ENCODE results near the gene SSRP1. TPM values are rescaled to one million over a fixed set of nuclear protein-coding genes. Genes with fewer than 3 reads are reported as not detected.
"Not testable (repeated sequence)": the region's sequence is repeated elsewhere in the genome, so short reads cannot be mapped to it uniquely, and the experiment has no call there.

SSRP1 gene
- polyA plus RNA-seq, 1 donor (not counting 4 experiments of a cell fraction or from before 2014, with no cell fraction given) = 115 TPM

DNA sequence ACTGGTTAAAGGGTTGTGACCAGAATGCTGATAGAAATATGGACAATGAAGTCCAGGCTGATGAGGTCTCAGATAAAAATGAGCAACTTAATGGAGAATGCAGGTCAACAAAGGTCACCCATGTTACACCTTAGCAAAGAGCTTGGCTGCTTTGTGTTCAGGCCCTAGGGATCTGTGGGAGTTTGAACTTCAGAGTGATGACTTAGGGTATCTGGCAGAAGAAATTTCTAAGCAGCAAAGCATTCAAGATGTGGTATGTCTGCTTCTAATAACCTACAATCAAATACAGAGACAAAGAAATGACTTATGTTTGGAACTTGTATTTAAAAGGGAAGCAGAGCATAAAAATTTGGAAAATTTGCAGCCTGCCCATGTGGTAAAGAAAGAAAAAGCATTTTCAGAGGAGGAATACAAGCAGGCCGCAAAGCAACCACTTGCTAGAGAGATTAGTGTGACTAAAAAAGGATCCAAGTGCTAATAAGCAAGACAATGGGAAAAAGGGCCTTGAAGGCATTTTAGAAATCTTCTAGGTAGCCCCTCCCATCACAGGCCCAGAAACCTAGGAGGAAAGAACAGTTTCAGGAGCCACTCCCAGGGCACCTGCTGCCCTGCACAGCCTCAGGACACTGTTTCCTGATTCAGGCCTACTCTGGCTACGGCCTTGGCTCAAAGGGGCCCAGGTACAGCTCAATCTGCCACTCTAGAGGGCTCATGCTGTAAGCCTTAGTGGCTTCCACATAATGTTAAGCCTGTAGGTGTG is 52.3 kb downstream of the SSRP1 start:
- TF ChIP-seq, protein P1, sequence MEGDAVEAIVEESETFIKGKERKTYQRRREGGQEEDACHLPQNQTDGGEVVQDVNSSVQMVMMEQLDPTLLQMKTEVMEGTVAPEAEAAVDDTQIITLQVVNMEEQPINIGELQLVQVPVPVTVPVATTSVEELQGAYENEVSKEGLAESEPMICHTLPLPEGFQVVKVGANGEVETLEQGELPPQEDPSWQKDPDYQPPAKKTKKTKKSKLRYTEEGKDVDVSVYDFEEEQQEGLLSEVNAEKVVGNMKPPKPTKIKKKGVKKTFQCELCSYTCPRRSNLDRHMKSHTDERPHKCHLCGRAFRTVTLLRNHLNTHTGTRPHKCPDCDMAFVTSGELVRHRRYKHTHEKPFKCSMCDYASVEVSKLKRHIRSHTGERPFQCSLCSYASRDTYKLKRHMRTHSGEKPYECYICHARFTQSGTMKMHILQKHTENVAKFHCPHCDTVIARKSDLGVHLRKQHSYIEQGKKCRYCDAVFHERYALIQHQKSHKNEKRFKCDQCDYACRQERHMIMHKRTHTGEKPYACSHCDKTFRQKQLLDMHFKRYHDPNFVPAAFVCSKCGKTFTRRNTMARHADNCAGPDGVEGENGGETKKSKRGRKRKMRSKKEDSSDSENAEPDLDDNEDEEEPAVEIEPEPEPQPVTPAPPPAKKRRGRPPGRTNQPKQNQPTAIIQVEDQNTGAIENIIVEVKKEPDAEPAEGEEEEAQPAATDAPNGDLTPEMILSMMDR (optimal IDR thresholded peaks at IDR 0.05 in 1 of 3, IDR thresholded peaks at IDR 0.05 in 1 of 3, conservative IDR thresholded peaks at IDR 0.05 in 1 of 3; ENCODE audit: extremely low read depth in 1 of 3, insufficient read depth in 2 of 3, low read length in 3 of 3) = no peak
- no peak for TF ChIP-seq EZH2 (IDR thresholded peaks at IDR 0.05; ENCODE audit: low read length)
- no peak overlapping the region for H3K27ac ChIP-seq (ENCODE audit: control insufficient read depth, insufficient read depth, low read length)
- H3K9me1 ChIP-seq (ENCODE audit: control insufficient read depth, extremely low read depth, insufficient read depth, low read length) = no peaks in the 10 kb centered on the region
- H3K4me3 ChIP-seq (ENCODE audit: control insufficient read depth in 2 of 3, extremely low read depth in 1 of 3, insufficient read depth in 2 of 3, low read depth in 1 of 3, low read length in 3 of 3) = no peak overlapping the region
- no peak overlapping the region for H3K4me2 ChIP-seq (ENCODE audit: control insufficient read depth, extremely low read depth, insufficient read depth, low read depth, low read length)
- H2AFZ ChIP-seq (ENCODE audit: control insufficient read depth, low read length) = no peak overlapping the region
- no peak overlapping the region for H3K9ac ChIP-seq (ENCODE audit: control insufficient read depth, extremely low read depth, insufficient read depth, low read length)
- no peaks in the 10 kb centered on the region for H3K9me3 ChIP-seq (ENCODE audit: control insufficient read depth, low read depth, low read length)
- dilution Hi-C loops (cut with MboI; ENCODE audit: extremely low pct_ligation_motif_present, low sequenced_read_pairs) = loop anchor here (25.0 kb wide), 1 partner anchor 446 kb away; no protein-coding TSS in a partner anchor
- no peaks in the 10 kb centered on the region for H3K36me3 ChIP-seq (ENCODE audit: control insufficient read depth in 2 of 2, extremely low read depth in 1 of 2, insufficient read depth in 2 of 2, low read length in 2 of 2)
- DNase-seq (ENCODE audit: low read depth, low spot score) (no peak), FAIRE-seq (no peak)
- no peaks in the 10 kb centered on the region for H4K20me1 ChIP-seq (ENCODE audit: control insufficient read depth, extremely low read depth, insufficient read depth, low read length)
- peaks cover 25% of the 10 kb centered on the region for H3K4me1 ChIP-seq (ENCODE audit: control insufficient read depth, extremely low read depth, insufficient read depth, low read length)
- no peaks in the 10 kb centered on the region for H3K27me3 ChIP-seq (ENCODE audit: control insufficient read depth, extremely low read depth, insufficient read depth, low read length)
- no peaks in the 10 kb centered on the region for H3K79me2 ChIP-seq (ENCODE audit: control insufficient read depth, insufficient read depth, low read length)

DNA sequence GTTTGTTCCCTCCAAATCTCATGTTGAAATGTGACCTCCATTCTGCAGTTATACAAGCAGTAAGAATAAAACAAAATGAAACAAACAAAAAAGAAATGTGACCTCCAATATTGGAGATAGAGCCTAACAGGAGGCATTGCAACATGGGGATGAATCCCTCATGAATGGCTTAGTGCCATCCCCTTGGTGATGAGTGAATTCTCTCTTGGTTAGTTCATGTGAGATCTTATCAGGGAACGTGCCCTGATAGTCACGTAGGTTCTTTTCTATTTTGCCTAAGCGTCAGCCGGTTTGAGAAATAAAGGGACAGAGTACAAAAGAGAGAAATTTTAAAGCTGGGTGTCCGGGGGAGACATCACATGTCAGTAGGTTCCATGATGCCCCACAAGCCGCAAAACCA is 54.1 kb downstream of the SSRP1 start:
- H3K4me3 ChIP-seq (ENCODE audit: control insufficient read depth in 2 of 3, extremely low read depth in 1 of 3, insufficient read depth in 2 of 3, low read depth in 1 of 3, low read length in 3 of 3); H3K79me2 ChIP-seq (ENCODE audit: control insufficient read depth, insufficient read depth, low read length); FAIRE-seq; H3K4me2 ChIP-seq (ENCODE audit: control insufficient read depth, extremely low read depth, insufficient read depth, low read depth, low read length); H3K27ac ChIP-seq (ENCODE audit: control insufficient read depth, insufficient read depth, low read length); DNase-seq (ENCODE audit: low read depth, low spot score); H3K27me3 ChIP-seq (ENCODE audit: control insufficient read depth, extremely low read depth, insufficient read depth, low read length); H3K9me1 ChIP-seq (ENCODE audit: control insufficient read depth, extremely low read depth, insufficient read depth, low read length); H2AFZ ChIP-seq (ENCODE audit: control insufficient read depth, low read length); H3K9me3 ChIP-seq (ENCODE audit: control insufficient read depth, low read depth, low read length); H3K9ac ChIP-seq (ENCODE audit: control insufficient read depth, extremely low read depth, insufficient read depth, low read length); H4K20me1 ChIP-seq (ENCODE audit: control insufficient read depth, extremely low read depth, insufficient read depth, low read length); H3K36me3 ChIP-seq (ENCODE audit: control insufficient read depth in 2 of 2, extremely low read depth in 1 of 2, insufficient read depth in 2 of 2, low read length in 2 of 2): not testable (repeated sequence)
- peaks cover 28% of the 10 kb centered on the region for H3K4me1 ChIP-seq (ENCODE audit: control insufficient read depth, extremely low read depth, insufficient read depth, low read length)
- dilution Hi-C loops (cut with MboI; ENCODE audit: extremely low pct_ligation_motif_present, low sequenced_read_pairs) = loop anchor here (25.0 kb wide), 1 partner anchor 444 kb away; no protein-coding TSS in a partner anchor

All from keratinocyte (primary cell).